AG04450 (cell line): Measurements from ENCODE around the gene RCAN1. TPM values are rescaled to one million over a fixed set of nuclear protein-coding genes. Genes with fewer than 3 reads are reported as not detected.

Source experiments
- CTCF ChIA-PET: fragments of 300-600, 350-600 bp; formaldehyde crosslinking; extraction: SDS; loops from one replicate; lab custom pipeline; 2022; ENCODE audit warnings: antibody characterized with exemption, inconsistent platforms; lab: Charles Lee
- POLR2A ChIA-PET: fragments of 350-600 bp; formaldehyde crosslinking; extraction: SDS; loops from one replicate; lab custom pipeline; 2021; ENCODE audit warnings: antibody characterized with exemption, inconsistent platforms; lab: Yijun Ruan, JAX
- DNase-seq: peaks from one replicate; pipeline ENCODE4 v3.0.0-alpha.2; 2011; ENCODE audit warnings: low read depth, low spot score
- H3K27ac ChIP-seq: one replicate; pipeline ENCODE4 v1.5.1; 2012; ENCODE audit warnings: low read depth, low read length, control low read depth
- H3K27me3 ChIP-seq: one replicate; pipeline ENCODE4 v1.6.0; 2012; ENCODE audit warnings: low read length; ENCODE audit not compliant: control insufficient read depth, insufficient read depth
- H3K4me3 ChIP-seq: 2 replicates; pipeline ENCODE4 v1.5.1; 2011; ENCODE audit warnings: mild to moderate bottlenecking, low read depth, low read length, control low read depth
- H3K9me3 ChIP-seq: 2 replicates; pipeline ENCODE4 v1.5.1; 2012; ENCODE audit warnings: low read length; ENCODE audit not compliant: control insufficient read depth, insufficient read depth
- CTCF ChIP-seq: IDR thresholded peaks from 2 replicates; pipeline ENCODE4 v1.5.1; 2011; ENCODE audit warnings: low read depth, low read length, control low read depth, inconsistent platforms
- polyA plus RNA-seq: library from polyadenylated mRNA; depleted of rRNA; stranded (reverse); fragments of >200 nt; gene quantifications from 2 replicates; pipeline ENCODE4 v1.2.3, GENCODE V29; 2011

The RCAN1 gene
- polyA plus RNA-seq, 1 experiment = 50.6 TPM

- POLR2A ChIA-PET = no interaction called here
- H3K27ac ChIP-seq = no peak overlapping the region
- H3K4me3 ChIP-seq = no peak overlapping the region
- no peaks in the 10 kb centered on the region for H3K9me3 ChIP-seq
- CTCF ChIA-PET = no interaction called here
- H3K27me3 ChIP-seq = no peaks in the 10 kb centered on the region
- no peak for TF ChIP-seq CTCF
- DNase-seq = no peak
These were observed 20.2 kb downstream of the RCAN1 start for GRCh38 chr21:34594566-34595234.

DNA sequence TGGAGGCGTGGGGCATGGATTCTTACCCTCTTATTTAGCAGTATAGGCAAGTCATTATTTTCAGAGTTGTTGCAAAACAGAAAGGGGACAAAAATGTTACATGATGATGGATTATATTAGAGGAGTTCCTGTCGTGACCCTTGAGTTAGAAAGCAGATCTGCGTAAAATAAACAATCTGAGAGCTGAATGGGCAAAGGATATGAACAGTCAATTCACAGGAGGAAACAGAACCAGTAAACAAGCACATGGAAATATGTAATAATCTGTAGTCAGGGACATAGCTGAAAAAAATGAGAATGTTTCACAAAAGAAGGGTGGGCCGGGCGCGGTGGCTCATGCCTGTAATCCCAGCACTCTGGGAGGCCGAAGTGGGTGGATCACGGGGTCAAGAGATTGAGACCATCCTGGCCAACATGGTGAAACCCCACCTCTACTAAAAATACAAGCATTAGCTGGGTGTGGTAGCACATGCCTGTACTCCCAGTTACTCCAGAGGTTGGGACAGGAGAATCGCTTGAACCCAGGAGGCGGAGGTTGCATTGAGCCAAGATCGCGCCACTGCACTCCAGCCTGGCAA lies 20.9 kb downstream of the RCAN1 start:
- DNase-seq = no peak
- H3K9me3 ChIP-seq = no peaks in the 10 kb centered on the region
- no peak for TF ChIP-seq CTCF
- H3K4me3 ChIP-seq = no peak overlapping the region
- H3K27ac ChIP-seq = no peak overlapping the region
- ChIA-PET CTCF (interaction anchor here (1.4 kb wide), 1 partner anchor 9 kb away, joined by 10 read pairs; no protein-coding TSS in a partner anchor), POLR2A (no interaction called here)
- no peaks in the 10 kb centered on the region for H3K27me3 ChIP-seq

- DNase-seq = no peak
- H3K27ac ChIP-seq = no peak overlapping the region
- POLR2A ChIA-PET = interaction anchor here (1.5 kb wide), 1 partner anchor 67 kb away, joined by 3 read pairs; no protein-coding TSS in a partner anchor
- no peaks in the 10 kb centered on the region for H3K9me3 ChIP-seq
- H3K4me3 ChIP-seq = no peak overlapping the region
- no peaks in the 10 kb centered on the region for H3K27me3 ChIP-seq
- no peak for TF ChIP-seq CTCF
- CTCF ChIA-PET = interaction anchor here (1.2 to 1.4 kb wide), 2 partner anchors 9 to 38 kb away, joined by 3 to 10 read pairs; no protein-coding TSS in a partner anchor
These were observed 21.5 kb downstream of the RCAN1 start for GRCh38 chr21:34593423-34593822.

DNA sequence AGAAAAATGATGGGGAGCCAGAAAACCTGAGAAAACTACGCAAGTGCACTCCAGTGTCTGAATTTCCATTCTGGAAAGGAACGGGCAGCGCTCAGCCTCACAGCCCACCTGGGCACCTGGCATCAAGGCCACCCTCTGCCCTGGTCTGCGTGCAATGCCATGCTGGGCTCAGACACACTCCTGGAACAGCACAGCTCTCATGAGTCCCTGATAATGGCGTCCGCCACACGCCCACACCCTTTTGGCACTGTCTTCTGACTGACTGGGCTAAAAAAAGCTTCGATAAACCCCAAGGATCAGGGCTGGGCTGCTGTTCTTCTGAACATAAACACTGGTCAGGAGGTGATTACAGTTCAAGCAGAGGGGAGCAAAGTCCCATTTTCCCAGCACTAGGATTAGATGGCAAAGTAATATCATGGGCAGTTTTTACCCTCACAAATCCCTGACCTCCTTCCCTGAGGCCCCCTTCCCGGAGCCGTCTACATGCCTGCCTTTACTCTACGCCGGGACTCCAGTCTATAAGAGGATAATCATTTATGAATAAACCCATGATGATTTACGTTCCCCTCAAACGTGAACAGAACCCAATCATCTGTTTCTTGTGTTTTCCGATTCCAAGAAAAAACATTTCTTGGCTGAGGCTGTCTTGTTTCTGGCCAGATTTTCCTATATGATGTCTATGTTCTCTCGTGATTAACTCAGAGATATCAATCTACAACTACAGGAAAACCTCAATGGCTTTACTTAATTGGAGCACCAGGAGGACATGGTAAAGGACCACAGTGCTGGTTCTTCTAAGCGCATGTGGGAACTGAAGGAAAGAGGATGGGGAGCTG lies 22.6 kb downstream of the RCAN1 start:
- Histone ChIP-seq H3K4me3 (no peak overlapping the region), H3K9me3 (no peaks in the 10 kb centered on the region), H3K27me3 (no peaks in the 10 kb centered on the region), H3K27ac (no peak overlapping the region)
- no peak for DNase-seq
- CTCF ChIA-PET = interaction anchor here (1.1 to 1.6 kb wide), 4 partner anchors 10 to 39 kb away, joined by 3 to 10 read pairs (median 6); no protein-coding TSS in a partner anchor
- TF ChIP-seq CTCF = no peak
- POLR2A ChIA-PET = interaction anchor here (1.5 kb wide), 1 partner anchor 65 kb away, joined by 3 read pairs; no protein-coding TSS in a partner anchor
